SW480 (cell line): ENCODE results near the gene TRIM65.
"Not testable (repeated sequence)": the region's sequence is repeated elsewhere in the genome, so short reads cannot be mapped to it uniquely, and the experiment has no call there.

ENCODE experiments used
- DNase-seq: peaks from one replicate; pipeline ENCODE4 v3.0.0-alpha.2; 2016; ENCODE audit warnings: low spot score

TRIM65 gene

GRCh38 chr17:75851693-75851991 lies 45.1 kb downstream of the TRIM65 start:
- not testable (repeated sequence) for DNase-seq

- DNase-seq = no peak
Observed at GRCh38 chr17:75850928-75851692, 45.6 kb downstream of the TRIM65 start.

GRCh38 chr17:75849724-75850123 lies 47.0 kb downstream of the TRIM65 start:
- no peak for DNase-seq

GRCh38 chr17:75849279-75849646 lies 47.5 kb downstream of the TRIM65 start:
- no peak for DNase-seq

GRCh38 chr17:75848523-75849278 lies 48.0 kb downstream of the TRIM65 start:
- DNase-seq = peak; percentile 47

GRCh38 chr17:75847614-75848522 lies 48.9 kb downstream of the TRIM65 start:
- no peak for DNase-seq

- DNase-seq = no peak
Observed at GRCh38 chr17:75846692-75847613, 49.8 kb downstream of the TRIM65 start.

- DNase-seq = peak; percentile 43
Observed at GRCh38 chr17:75845933-75846691, 50.6 kb downstream of the TRIM65 start.

GRCh38 chr17:75845058-75845711 lies 51.6 kb downstream of the TRIM65 start:
- DNase-seq = peak; percentile 92

- DNase-seq = peak; percentile 91
Observed at GRCh38 chr17:75844530-75845057, 52.2 kb downstream of the TRIM65 start.

GRCh38 chr17:75843577-75844529 lies 52.9 kb downstream of the TRIM65 start, which contains the start of gene UNC13D:
Gene UNC13D (minus strand): TSS chr17:75844404. CDS start chr17:75844337, 67 bp downstream.
- DNase-seq = peak; percentile 38

GRCh38 chr17:75842963-75843576 lies 53.7 kb downstream of the TRIM65 start:
- DNase-seq = no peak

GRCh38 chr17:75842411-75842810 lies 54.3 kb downstream of the TRIM65 start:
- no peak for DNase-seq

- no peak for DNase-seq
Observed at GRCh38 chr17:75840799-75841164, 56.0 kb downstream of the TRIM65 start.

GRCh38 chr17:75839942-75840798 lies 56.6 kb downstream of the TRIM65 start:
- no peak for DNase-seq
